ENCODE measurements around the gene MTHFS. TPM values are rescaled to one million over a fixed set of nuclear protein-coding genes. Genes with fewer than 3 reads are reported as not detected.

The MTHFS gene
- polyA plus RNA-seq, 1 donor from 2014 or later: 9.0 TPM

- TF ChIP-seq MXI1 (conservative IDR thresholded peaks at IDR 0.05; ENCODE audit: poor library complexity, severe bottlenecking): no peak
- Histone ChIP-seq H3K79me2 (replicated peaks; ENCODE audit: insufficient read depth, low read length) (no peaks in the 10 kb centered on the region), H3K9ac (ENCODE audit: low read length) (no peak overlapping the region), H3K27me3 (ENCODE audit: insufficient read depth, low read depth, low read length) (no peaks in the 10 kb centered on the region), H3K4me2 (ENCODE audit: low read length) (no peak overlapping the region), H3K9me2 (ENCODE audit: insufficient read depth, low read length) (no peaks in the 10 kb centered on the region), H3K4me3 (ENCODE audit: low read length) (no peak overlapping the region), H2AFZ (ENCODE audit: low read depth, low read length) (no peak overlapping the region), H3K9me3 (ENCODE audit: low read length) (no peaks in the 10 kb centered on the region), H3F3A (ENCODE audit: insufficient read depth, low read length, poor library complexity, severe bottlenecking) (no peaks in the 10 kb centered on the region), H4K20me1 (ENCODE audit: insufficient read depth) (no peaks in the 10 kb centered on the region), H3K36me3 (ENCODE audit: insufficient read depth, low read length) (no peaks in the 10 kb centered on the region), H3K27ac (ENCODE audit: low read length) (no peak overlapping the region)
Observed at GRCh38 chr15:79804838-79805237, 92.0 kb downstream of the MTHFS start.

GRCh38 chr15:79798311-79798710 is 98.5 kb downstream of the MTHFS start:
- Histone ChIP-seq H3K79me2 (replicated peaks; ENCODE audit: insufficient read depth, low read length) (no peaks in the 10 kb centered on the region), H3K27ac (ENCODE audit: low read length) (no peak overlapping the region), H3K36me3 (ENCODE audit: insufficient read depth, low read length) (no peaks in the 10 kb centered on the region), H4K20me1 (ENCODE audit: insufficient read depth) (no peaks in the 10 kb centered on the region), H3K27me3 (ENCODE audit: insufficient read depth, low read depth, low read length) (no peaks in the 10 kb centered on the region), H3K9me3 (ENCODE audit: low read length) (no peaks in the 10 kb centered on the region), H3K9ac (ENCODE audit: low read length) (no peak overlapping the region), H3F3A (ENCODE audit: insufficient read depth, low read length, poor library complexity, severe bottlenecking) (no peaks in the 10 kb centered on the region), H2AFZ (ENCODE audit: low read depth, low read length) (no peak overlapping the region), H3K9me2 (ENCODE audit: insufficient read depth, low read length) (no peaks in the 10 kb centered on the region), H3K4me2 (ENCODE audit: low read length) (no peak overlapping the region), H3K4me3 (ENCODE audit: low read length) (no peak overlapping the region)
- TF ChIP-seq EZH2 (IDR thresholded peaks at IDR 0.05; ENCODE audit: borderline replicate concordance, insufficient read depth, low read length, poor library complexity, severe bottlenecking) (no peak), REST (IDR thresholded peaks at IDR 0.05; ENCODE audit: borderline replicate concordance) (no peak), SMC3 (conservative IDR thresholded peaks at IDR 0.05; ENCODE audit: poor library complexity) (no peak), POLR2AphosphoS5 (IDR thresholded peaks at IDR 0.05) (no peak), TAF1 (IDR thresholded peaks at IDR 0.05; ENCODE audit: low read depth) (no peak), MXI1 (conservative IDR thresholded peaks at IDR 0.05; ENCODE audit: poor library complexity, severe bottlenecking) (no peak), CTCF (IDR thresholded peaks at IDR 0.05; ENCODE audit: poor library complexity, severe bottlenecking) (no peak), RAD21 (conservative IDR thresholded peaks at IDR 0.05) (no peak), EP300 (conservative IDR thresholded peaks at IDR 0.05; ENCODE audit: poor library complexity, severe bottlenecking) (no peak)

Small RNA genes lying within 50 kb of the gene (small RNA-seq; reads per million reads assigned to genes)
- gene RNU6-667P: 0 to 0.03 (median 0) reads per million in 3 experiments

Other genes with a start within 250 kb of the MTHFS start
- not detected in 2 replicates for gene BCL2A1, start 74.2 kb upstream of the MTHFS start, polyA plus RNA-seq
- 279 and 353 TPM in 2 replicates for gene ZFAND6, start 162.7 kb upstream of the MTHFS start, polyA plus RNA-seq